NCI-H2227 (cell line): ENCODE data around the gene EPB41L4A.

ENCODE experiments used
- DNase-seq: peaks from one replicate; lab custom pipeline; 2025; ENCODE audit not compliant: unreplicated experiment; lab: John Stamatoyannopoulos, UW

EPB41L4A gene

GRCh38 chr5:112316006-112316405 is 103.1 kb downstream of the EPB41L4A start:
- no peak for DNase-seq

- DNase-seq: no peak
Measured at GRCh38 chr5:112312295-112313275, 106.5 kb downstream of the EPB41L4A start.

GRCh38 chr5:112310746-112311145 is 108.3 kb downstream of the EPB41L4A start:
- no peak for DNase-seq

- DNase-seq: no peak
Measured at GRCh38 chr5:112308608-112309007, 110.5 kb downstream of the EPB41L4A start.

GRCh38 chr5:112306956-112307355 is 112.1 kb downstream of the EPB41L4A start:
- no peak for DNase-seq

- DNase-seq: no peak
Measured at GRCh38 chr5:112304743-112305142, 114.3 kb downstream of the EPB41L4A start.

- no peak for DNase-seq
Measured at GRCh38 chr5:112303685-112304084, 115.4 kb downstream of the EPB41L4A start.

- no peak for DNase-seq
Measured at GRCh38 chr5:112294126-112294525, 125.0 kb downstream of the EPB41L4A start.

GRCh38 chr5:112293587-112293986 is 125.5 kb downstream of the EPB41L4A start:
- no peak for DNase-seq

GRCh38 chr5:112290691-112291090 is 128.4 kb downstream of the EPB41L4A start:
- no peak for DNase-seq

GRCh38 chr5:112289465-112289864 is 129.6 kb downstream of the EPB41L4A start:
- DNase-seq: no peak

GRCh38 chr5:112283943-112284929 is 134.8 kb downstream of the EPB41L4A start:
- DNase-seq: no peak

GRCh38 chr5:112283034-112283582 is 136.0 kb downstream of the EPB41L4A start:
- no peak for DNase-seq

GRCh38 chr5:112279082-112279481 is 140.0 kb downstream of the EPB41L4A start:
- no peak for DNase-seq

GRCh38 chr5:112276991-112277390 is 142.1 kb downstream of the EPB41L4A start:
- peak; percentile 26 for DNase-seq

- no peak for DNase-seq
Measured at GRCh38 chr5:112275671-112276070, 143.4 kb downstream of the EPB41L4A start.

GRCh38 chr5:112270299-112271293 is 148.5 kb downstream of the EPB41L4A start:
- DNase-seq: no peak

GRCh38 chr5:112267231-112267630 is 151.8 kb downstream of the EPB41L4A start:
- no peak for DNase-seq

GRCh38 chr5:112264666-112265065 is 154.4 kb downstream of the EPB41L4A start:
- DNase-seq: no peak

GRCh38 chr5:112264151-112264550 is 154.9 kb downstream of the EPB41L4A start:
- DNase-seq: no peak
